Activated naive CD8-positive, alpha-beta T cell treated with anti-CD3 and anti-CD28 coated beads for 36 hours (primary cell): Measurements from ENCODE around the gene MYLK. TPM values are rescaled to one million over a fixed set of nuclear protein-coding genes. Genes with fewer than 3 reads are reported as not detected.
"Not testable (repeated sequence)": the region's sequence is repeated elsewhere in the genome, so short reads cannot be mapped to it uniquely, and the experiment has no call there.

Experiments
- DNase-seq: peaks from one replicate; pipeline ENCODE4 v3.0.0; 2021
- H3K27ac Mint-ChIP-seq: one replicate; pipeline ENCODE4 v1.8.0; 2022; ENCODE audit warnings: mild to moderate bottlenecking, moderate library complexity, mixed read lengths
- H3K27me3 Mint-ChIP-seq: one replicate; pipeline ENCODE4 v1.8.0; 2022; ENCODE audit warnings: mild to moderate bottlenecking, mixed read lengths
- H3K36me3 Mint-ChIP-seq: one replicate; pipeline ENCODE4 v1.8.0; 2021; ENCODE audit warnings: mild to moderate bottlenecking, mixed read lengths
- H3K4me1 Mint-ChIP-seq: one replicate; pipeline ENCODE4 v1.8.0; 2021; ENCODE audit warnings: mixed read lengths
- H3K4me3 Mint-ChIP-seq: one replicate; pipeline ENCODE4 v1.8.0; 2022; ENCODE audit warnings: mild to moderate bottlenecking, moderate library complexity, mixed read lengths
- H3K9me3 Mint-ChIP-seq: one replicate; pipeline ENCODE4 v1.8.0; 2022; ENCODE audit warnings: mixed read lengths
- total RNA-seq, 2 experiments: library from RNA; stranded (reverse); gene quantifications; one replicate each; pipeline ENCODE4 v1.2.3, GENCODE V29; 2021

The MYLK gene
- total RNA-seq, 2 experiments from 2014 or later, result not detected

- H3K27me3 Mint-ChIP-seq, result no peaks in the 10 kb centered on the region
- H3K27ac Mint-ChIP-seq, result no peak overlapping the region
- no peak overlapping the region for H3K4me3 Mint-ChIP-seq
- DNase-seq, result no peak
- H3K36me3 Mint-ChIP-seq, result peaks cover 3% of the 10 kb centered on the region
- H3K4me1 Mint-ChIP-seq, result no peaks in the 10 kb centered on the region
- no peaks in the 10 kb centered on the region for H3K9me3 Mint-ChIP-seq
Measured at GRCh38 chr3:123627673-123628670, 256.2 kb downstream of the MYLK start.

- Mint-ChIP-seq H3K4me1 (no peaks in the 10 kb centered on the region), H3K27ac (no peak overlapping the region), H3K9me3 (no peaks in the 10 kb centered on the region), H3K27me3 (no peaks in the 10 kb centered on the region), H3K36me3 (peaks cover 3% of the 10 kb centered on the region), H3K4me3 (no peak overlapping the region)
- no peak for DNase-seq
Measured at GRCh38 chr3:123626881-123627280, 257.3 kb downstream of the MYLK start.

GRCh38 chr3:123624302-123624701, 259.8 kb downstream of the MYLK start:
- Mint-ChIP-seq H3K4me3 (no peak overlapping the region), H3K9me3 (no peaks in the 10 kb centered on the region), H3K27ac (no peak overlapping the region), H3K27me3 (no peaks in the 10 kb centered on the region), H3K36me3 (no peaks in the 10 kb centered on the region), H3K4me1 (no peaks in the 10 kb centered on the region)
- DNase-seq, result no peak

GRCh38 chr3:123623346-123623880, 260.7 kb downstream of the MYLK start:
- H3K9me3 Mint-ChIP-seq, result no peaks in the 10 kb centered on the region
- H3K27ac Mint-ChIP-seq, result no peak overlapping the region
- no peak overlapping the region for H3K4me3 Mint-ChIP-seq
- no peaks in the 10 kb centered on the region for H3K4me1 Mint-ChIP-seq
- DNase-seq, result no peak
- no peaks in the 10 kb centered on the region for H3K27me3 Mint-ChIP-seq
- H3K36me3 Mint-ChIP-seq, result no peaks in the 10 kb centered on the region

GRCh38 chr3:123622766-123623165, 261.4 kb downstream of the MYLK start:
- H3K27me3 Mint-ChIP-seq, result no peaks in the 10 kb centered on the region
- DNase-seq, result no peak
- no peak overlapping the region for H3K4me3 Mint-ChIP-seq
- H3K36me3 Mint-ChIP-seq, result no peaks in the 10 kb centered on the region
- H3K9me3 Mint-ChIP-seq, result no peaks in the 10 kb centered on the region
- no peak overlapping the region for H3K27ac Mint-ChIP-seq
- no peaks in the 10 kb centered on the region for H3K4me1 Mint-ChIP-seq

- Mint-ChIP-seq H3K4me3 (no peak overlapping the region), H3K36me3 (no peaks in the 10 kb centered on the region), H3K27ac (no peak overlapping the region), H3K4me1 (no peaks in the 10 kb centered on the region), H3K27me3 (no peaks in the 10 kb centered on the region), H3K9me3 (no peaks in the 10 kb centered on the region)
- no peak for DNase-seq
Measured at GRCh38 chr3:123621850-123622189, 262.3 kb downstream of the MYLK start.

GRCh38 chr3:123621186-123621849, 262.8 kb downstream of the MYLK start:
- Mint-ChIP-seq H3K27ac (no peak overlapping the region), H3K4me1 (no peaks in the 10 kb centered on the region), H3K9me3 (no peaks in the 10 kb centered on the region), H3K4me3 (no peak overlapping the region), H3K36me3 (no peaks in the 10 kb centered on the region), H3K27me3 (no peaks in the 10 kb centered on the region)
- no peak for DNase-seq

GRCh38 chr3:123620343-123620742, 263.8 kb downstream of the MYLK start:
- Mint-ChIP-seq H3K4me3 (no peak overlapping the region), H3K36me3 (no peaks in the 10 kb centered on the region), H3K9me3 (no peaks in the 10 kb centered on the region), H3K27ac (no peak overlapping the region), H3K27me3 (no peaks in the 10 kb centered on the region), H3K4me1 (no peaks in the 10 kb centered on the region)
- no peak for DNase-seq

- Mint-ChIP-seq H3K4me3 (no peak overlapping the region), H3K27me3 (no peaks in the 10 kb centered on the region), H3K27ac (no peak overlapping the region), H3K36me3 (peaks cover 4% of the 10 kb centered on the region), H3K4me1 (no peaks in the 10 kb centered on the region), H3K9me3 (no peaks in the 10 kb centered on the region)
- DNase-seq, result no peak
Measured at GRCh38 chr3:123618768-123619484, 265.2 kb downstream of the MYLK start.

GRCh38 chr3:123618076-123618708, 265.9 kb downstream of the MYLK start:
- no peak for DNase-seq
- H3K9me3 Mint-ChIP-seq, result no peaks in the 10 kb centered on the region
- H3K27me3 Mint-ChIP-seq, result no peaks in the 10 kb centered on the region
- H3K4me3 Mint-ChIP-seq, result no peak overlapping the region
- peaks cover 4% of the 10 kb centered on the region for H3K36me3 Mint-ChIP-seq
- H3K27ac Mint-ChIP-seq, result no peak overlapping the region
- H3K4me1 Mint-ChIP-seq, result no peaks in the 10 kb centered on the region

- Mint-ChIP-seq H3K27me3 (no peaks in the 10 kb centered on the region), H3K36me3 (peaks cover 5% of the 10 kb centered on the region), H3K27ac (no peak overlapping the region), H3K9me3 (no peaks in the 10 kb centered on the region), H3K4me3 (no peak overlapping the region), H3K4me1 (no peaks in the 10 kb centered on the region)
- no peak for DNase-seq
Measured at GRCh38 chr3:123616593-123616992, 267.5 kb downstream of the MYLK start.

- Mint-ChIP-seq H3K27ac (no peak overlapping the region), H3K36me3 (peaks cover 5% of the 10 kb centered on the region), H3K4me3 (no peak overlapping the region), H3K27me3 (no peaks in the 10 kb centered on the region), H3K4me1 (peaks cover 2% of the 10 kb centered on the region), H3K9me3 (no peaks in the 10 kb centered on the region)
- DNase-seq, result no peak
Measured at GRCh38 chr3:123613543-123613942, 270.6 kb downstream of the MYLK start.

- not testable (repeated sequence) for H3K36me3 Mint-ChIP-seq, DNase-seq, H3K4me3 Mint-ChIP-seq, H3K27me3 Mint-ChIP-seq, H3K4me1 Mint-ChIP-seq, H3K9me3 Mint-ChIP-seq, H3K27ac Mint-ChIP-seq
Measured at GRCh38 chr3:123611674-123612073, 272.5 kb downstream of the MYLK start.

GRCh38 chr3:123611082-123611481, 273.1 kb downstream of the MYLK start:
- Mint-ChIP-seq H3K4me3 (no peak overlapping the region), H3K9me3 (no peaks in the 10 kb centered on the region), H3K27ac (no peak overlapping the region), H3K4me1 (peaks cover 8% of the 10 kb centered on the region), H3K27me3 (no peaks in the 10 kb centered on the region), H3K36me3 (peaks cover 7% of the 10 kb centered on the region)
- DNase-seq, result no peak

GRCh38 chr3:123610331-123610730, 273.8 kb downstream of the MYLK start:
- Mint-ChIP-seq H3K36me3 (peaks cover 7% of the 10 kb centered on the region), H3K9me3 (no peaks in the 10 kb centered on the region), H3K4me3 (no peak overlapping the region), H3K4me1 (peaks cover 11% of the 10 kb centered on the region), H3K27me3 (no peaks in the 10 kb centered on the region), H3K27ac (no peak overlapping the region)
- no peak for DNase-seq
